CD4-positive, alpha-beta T cell (primary cell): Measurements from ENCODE around the gene POLR2C. TPM values are rescaled to one million over a fixed set of nuclear protein-coding genes. Genes with fewer than 3 reads are reported as not detected.

Experiments
- ATAC-seq: fragments of 200-7000 bp; cut with Tn5 transposase; one replicate; pipeline ENCODE4 v1.10.0; 2022; ENCODE audit warnings: mild to moderate bottlenecking; ENCODE audit not compliant: poor library complexity
- CTCF ChIA-PET: fragments of 350-600 bp; sonication (Branson Sonifier 250); formaldehyde crosslinking; loops from one replicate; lab custom pipeline; 2021; ENCODE audit warnings: antibody characterized with exemption, inconsistent platforms; lab: Charles Lee
- POLR2A ChIA-PET: fragments of 350-600 bp; sonication (Branson Sonifier 250); formaldehyde crosslinking; loops from one replicate; lab custom pipeline; 2021; ENCODE audit warnings: antibody characterized with exemption, inconsistent platforms; lab: Charles Lee
- DNase-seq, 14 experiments: peaks; one replicate each; pipeline ENCODE4 v3.0.0-alpha.2; 2013 to 2020; ENCODE audit warnings: mixed read lengths in 2 of 14
- H3K27ac ChIP-seq, 2 donors: one replicate each; pipeline versions ENCODE4 v1.5.1 to v1.7.0; 2013; ENCODE audit warnings: low read length in 2 of 2, low read depth in 1 of 2, mild to moderate bottlenecking in 1 of 2
- H3K27me3 ChIP-seq, 2 experiments: 1 replicate in 1 of 2; 2 replicates in 1 of 2; pipeline versions ENCODE4 v1.6.1 to v1.7.0; 2013; ENCODE audit warnings: low read length in 2 of 2, control low read depth in 1 of 2, mild to moderate bottlenecking in 1 of 2, moderate library complexity in 1 of 2; ENCODE audit not compliant: insufficient read depth in 2 of 2, control insufficient read depth in 1 of 2
- H3K36me3 ChIP-seq: one replicate; pipeline ENCODE4 v1.6.1; 2013; ENCODE audit warnings: low read length, control low read depth; ENCODE audit not compliant: insufficient read depth
- H3K4me1 ChIP-seq: one replicate; pipeline ENCODE4 v1.6.1; 2013; ENCODE audit warnings: low read length, control low read depth; ENCODE audit not compliant: insufficient read depth
- H3K4me3 ChIP-seq: one replicate; pipeline ENCODE4 v1.5.1; 2013; ENCODE audit warnings: mild to moderate bottlenecking, low read length, moderate library complexity
- H3K9me3 ChIP-seq, 2 experiments: 1 replicate in 1 of 2; 2 replicates in 1 of 2; pipeline versions ENCODE4 v1.6.1 to v1.7.0; 2013; ENCODE audit warnings: low read length in 2 of 2, mild to moderate bottlenecking in 2 of 2, control low read depth in 1 of 2, moderate library complexity in 1 of 2; ENCODE audit not compliant: control insufficient read depth in 1 of 2, insufficient read depth in 1 of 2
- H3K27ac Mint-ChIP-seq: one replicate; pipeline ENCODE4 v1.8.0; 2020; ENCODE audit warnings: mixed read lengths
- H3K27me3 Mint-ChIP-seq: one replicate; pipeline ENCODE4 v1.8.0; 2021; ENCODE audit warnings: mixed read lengths
- H3K36me3 Mint-ChIP-seq: one replicate; pipeline ENCODE4 v1.8.0; 2021; ENCODE audit warnings: low read depth, mixed read lengths
- H3K4me1 Mint-ChIP-seq: one replicate; pipeline ENCODE4 v1.8.0; 2021; ENCODE audit warnings: low read depth, mixed read lengths
- H3K4me3 Mint-ChIP-seq: one replicate; pipeline ENCODE4 v1.8.0; 2020; ENCODE audit warnings: mild to moderate bottlenecking, mixed read lengths
- H3K9me3 Mint-ChIP-seq: one replicate; pipeline ENCODE4 v1.8.0; 2020; ENCODE audit warnings: mixed read lengths
- intact Hi-C, 2 experiments: fragments of 100-400 bp; cut with DNase I in 1 of 2; cut with micrococcal nuclease in 1 of 2; formaldehyde crosslinking; loops; one replicate each; pipeline versions ENCODE4 v1.15.1 to v1.9.0; 2023 to 2025; cut with DNase I, micrococcal nuclease
- polyA plus RNA-seq, 2 donors: library from polyadenylated mRNA; unstranded; fragments of 120-200 nt; gene quantifications; one replicate each; pipeline ENCODE4 v1.2.1, GENCODE V29; 2013
- total RNA-seq, 174 experiments: library from RNA in 2 of 174; stranded (reverse) in 2 of 174; gene quantifications; one replicate each; pipeline ENCODE4 v1.2.3 and lab custom pipeline; 2021 to 2026
- TF ChIP-seq, protein P1 (sequence below): fragments of 200-600 bp; IDR thresholded peaks from one replicate; pipeline ENCODE4 v1.8.0; 2022; ENCODE audit warnings: antibody characterized with exemption, mild to moderate bottlenecking

The POLR2C gene
- total RNA-seq (100 to 1,000 TPM; 124 to 125 TPM), total RNA-seq (lab: John Stamatoyannopoulos, UW) (56.7 to 160 (median 85.1) reads per million in 172 experiments)
- 54.5 TPM for polyA plus RNA-seq (2013, experiment 1 of 2)
- polyA plus RNA-seq (2013, experiment 2 of 2) = 52.8 TPM

DNA sequence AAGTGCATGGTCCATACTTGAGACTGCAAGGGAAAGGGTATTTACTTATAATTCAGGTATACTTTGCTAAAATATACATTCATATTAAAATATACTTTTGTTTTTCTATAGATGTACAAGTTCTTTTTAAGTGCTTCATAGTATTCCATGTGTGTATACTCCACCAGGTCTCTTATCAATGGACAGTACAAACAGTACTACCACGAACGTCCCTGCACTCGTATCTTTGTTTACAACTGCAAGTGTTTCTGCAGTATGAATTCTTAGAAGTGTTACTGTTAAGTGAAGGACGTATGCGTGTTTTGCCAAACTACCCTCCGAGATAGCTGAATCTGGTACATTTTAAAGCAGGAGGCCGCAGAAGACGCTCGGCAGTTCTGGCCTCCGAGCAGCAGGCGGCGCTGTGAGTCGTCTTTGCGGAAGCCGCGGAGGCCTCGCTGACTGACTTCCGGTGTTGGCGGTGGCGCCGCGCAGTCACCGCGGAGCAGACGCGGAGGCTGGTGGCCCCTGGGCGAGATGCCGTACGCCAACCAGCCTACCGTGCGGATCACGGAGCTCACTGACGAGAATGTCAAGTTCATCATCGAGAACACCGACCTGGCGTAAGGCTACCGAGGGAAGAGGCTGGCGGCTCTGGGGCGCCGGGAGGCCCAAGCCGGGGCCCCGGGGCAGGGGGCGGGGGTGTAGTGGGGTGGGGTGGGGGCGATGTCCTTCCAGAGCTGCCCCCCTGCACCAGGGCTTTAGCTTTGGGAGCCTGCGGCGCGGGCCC, at the start of gene POLR2C:
Gene POLR2C, plus strand, starts transcription at position 471 of the 769 bp plus-strand sequence. Its CDS starts 46 bp downstream, at position 517.
- Histone ChIP-seq H3K27ac (peak within 1 kb of the TSS; percentile 33 to 52), H3K36me3 (peaks cover 64% of the 10 kb centered on the region), H3K4me3 (peak within 1 kb of the TSS; percentile 79), H3K4me1 (peaks cover 32% of the 10 kb centered on the region), H3K9me3 (no peaks in the 10 kb centered on the region), H3K27me3 (no peaks in the 10 kb centered on the region)
- H3K9me3 Mint-ChIP-seq = no peaks in the 10 kb centered on the region
- peak; percentile 96 for ATAC-seq
- TF ChIP-seq, protein P1, sequence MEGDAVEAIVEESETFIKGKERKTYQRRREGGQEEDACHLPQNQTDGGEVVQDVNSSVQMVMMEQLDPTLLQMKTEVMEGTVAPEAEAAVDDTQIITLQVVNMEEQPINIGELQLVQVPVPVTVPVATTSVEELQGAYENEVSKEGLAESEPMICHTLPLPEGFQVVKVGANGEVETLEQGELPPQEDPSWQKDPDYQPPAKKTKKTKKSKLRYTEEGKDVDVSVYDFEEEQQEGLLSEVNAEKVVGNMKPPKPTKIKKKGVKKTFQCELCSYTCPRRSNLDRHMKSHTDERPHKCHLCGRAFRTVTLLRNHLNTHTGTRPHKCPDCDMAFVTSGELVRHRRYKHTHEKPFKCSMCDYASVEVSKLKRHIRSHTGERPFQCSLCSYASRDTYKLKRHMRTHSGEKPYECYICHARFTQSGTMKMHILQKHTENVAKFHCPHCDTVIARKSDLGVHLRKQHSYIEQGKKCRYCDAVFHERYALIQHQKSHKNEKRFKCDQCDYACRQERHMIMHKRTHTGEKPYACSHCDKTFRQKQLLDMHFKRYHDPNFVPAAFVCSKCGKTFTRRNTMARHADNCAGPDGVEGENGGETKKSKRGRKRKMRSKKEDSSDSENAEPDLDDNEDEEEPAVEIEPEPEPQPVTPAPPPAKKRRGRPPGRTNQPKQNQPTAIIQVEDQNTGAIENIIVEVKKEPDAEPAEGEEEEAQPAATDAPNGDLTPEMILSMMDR = peak; percentile 99
- intact Hi-C loops = loop anchor here in 1 of 2 experiments (1.0 to 10.0 kb wide), 6 partner anchors 15 to 528 kb away; partner anchors contain the start of genes CIAPIN1, COQ9, DOK4 and HERPUD1
- H3K36me3 Mint-ChIP-seq = peaks cover 75% of the 10 kb centered on the region
- peak within 1 kb of the TSS; percentile 100 for H3K4me3 Mint-ChIP-seq
- ChIA-PET POLR2A (interaction anchor here (0.6 to 4.6 kb wide), 25 partner anchors 9 to 277 kb away, joined by 3 to 82 read pairs (median 6); partner anchors contain the start of genes ADGRG5, ARL2BP, CCDC102A and CIAPIN1), CTCF (interaction anchor here (0.7 to 2.4 kb wide), 17 partner anchors 9 to 273 kb away, joined by 3 to 55 read pairs (median 5); partner anchors contain the start of genes CIAPIN1, COQ9, DOK4 and KATNB1)
- H3K27me3 Mint-ChIP-seq = no peaks in the 10 kb centered on the region
- DNase-seq = peak; percentile 86 to 96 (median 92)
- H3K27ac Mint-ChIP-seq = peak within 1 kb of the TSS; percentile 92
- H3K4me1 Mint-ChIP-seq = peaks cover 43% of the 10 kb centered on the region

- Mint-ChIP-seq H3K27ac (no peak overlapping the region), H3K36me3 (no peaks in the 10 kb centered on the region), H3K9me3 (no peaks in the 10 kb centered on the region), H3K4me1 (peaks cover 7% of the 10 kb centered on the region), H3K4me3 (no peak overlapping the region), H3K27me3 (no peaks in the 10 kb centered on the region)
- H3K4me1 ChIP-seq = peaks cover 16% of the 10 kb centered on the region
- H3K36me3 ChIP-seq = no peaks in the 10 kb centered on the region
- TF ChIP-seq, protein P1 = no peak
- no peak for DNase-seq
- H3K9me3 ChIP-seq = no peaks in the 10 kb centered on the region
- no peak overlapping the region for H3K27ac ChIP-seq
- intact Hi-C loops = loop anchor here in 1 of 2 experiments (10.0 kb wide), 1 partner anchor 329 kb away; no protein-coding TSS in a partner anchor
- ChIA-PET POLR2A (interaction anchor here (1.2 kb wide), 1 partner anchor 49 kb away, joined by 3 read pairs; the partner anchor contains the start of gene POLR2C), CTCF (interaction anchor here (0.6 kb wide), 1 partner anchor 532 kb away, joined by 3 read pairs; no protein-coding TSS in a partner anchor)
- H3K27me3 ChIP-seq = no peaks in the 10 kb centered on the region
- no peak for ATAC-seq
- no peak overlapping the region for H3K4me3 ChIP-seq
Measured at GRCh38 chr16:57413301-57413730, 49.2 kb upstream of the POLR2C start.

DNA sequence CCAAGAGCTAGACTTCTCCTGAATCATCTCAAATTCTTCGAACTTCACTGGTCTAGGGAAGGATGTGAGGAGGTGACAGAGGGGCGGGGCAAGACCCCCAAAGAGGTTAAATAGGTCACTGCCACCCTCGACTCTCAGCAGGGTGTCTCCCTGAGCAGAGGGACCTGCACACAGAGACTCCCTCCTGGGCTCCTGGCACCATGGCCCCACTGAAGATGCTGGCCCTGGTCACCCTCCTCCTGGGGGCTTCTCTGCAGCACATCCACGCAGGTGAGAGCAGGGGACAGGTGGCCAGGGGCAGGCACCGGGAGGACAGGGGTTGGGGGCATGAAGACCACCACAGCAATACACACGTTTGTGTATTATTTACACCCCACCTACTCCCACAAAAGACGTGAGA, 48.7 kb upstream of the POLR2C start:
- no peaks in the 10 kb centered on the region for H3K9me3 ChIP-seq
- no peak overlapping the region for H3K4me3 ChIP-seq
- H3K36me3 Mint-ChIP-seq = no peaks in the 10 kb centered on the region
- no peaks in the 10 kb centered on the region for H3K27me3 ChIP-seq
- DNase-seq = no peak
- no peaks in the 10 kb centered on the region for H3K27me3 Mint-ChIP-seq
- H3K4me1 Mint-ChIP-seq = peaks cover 11% of the 10 kb centered on the region
- no peak overlapping the region for H3K4me3 Mint-ChIP-seq
- H3K4me1 ChIP-seq = peaks cover 19% of the 10 kb centered on the region
- ATAC-seq = no peak
- intact Hi-C loops = loop anchor here in 1 of 2 experiments (10.0 kb wide), 1 partner anchor 329 kb away; no protein-coding TSS in a partner anchor
- H3K36me3 ChIP-seq = no peaks in the 10 kb centered on the region
- ChIA-PET CTCF (interaction anchor here (0.6 kb wide), 1 partner anchor 532 kb away, joined by 3 read pairs; no protein-coding TSS in a partner anchor), POLR2A (interaction anchor here (1.2 kb wide), 1 partner anchor 49 kb away, joined by 3 read pairs; the partner anchor contains the start of gene POLR2C)
- no peak overlapping the region for H3K27ac ChIP-seq
- no peaks in the 10 kb centered on the region for H3K9me3 Mint-ChIP-seq
- TF ChIP-seq, protein P1 = no peak
- H3K27ac Mint-ChIP-seq = no peak overlapping the region
